Measurements from ENCODE around the gene ROR2. TPM values are rescaled to one million over a fixed set of nuclear protein-coding genes. Genes with fewer than 3 reads are reported as not detected.
A peak's percentile ranks its signal among the peaks of the same experiment; 100 is the strongest.

The ROR2 gene
- total and polyA plus RNA-seq, 4 experiments from 2014 or later: 0.17 to 0.31 (median 0.29) TPM; not detected in 1

DNA sequence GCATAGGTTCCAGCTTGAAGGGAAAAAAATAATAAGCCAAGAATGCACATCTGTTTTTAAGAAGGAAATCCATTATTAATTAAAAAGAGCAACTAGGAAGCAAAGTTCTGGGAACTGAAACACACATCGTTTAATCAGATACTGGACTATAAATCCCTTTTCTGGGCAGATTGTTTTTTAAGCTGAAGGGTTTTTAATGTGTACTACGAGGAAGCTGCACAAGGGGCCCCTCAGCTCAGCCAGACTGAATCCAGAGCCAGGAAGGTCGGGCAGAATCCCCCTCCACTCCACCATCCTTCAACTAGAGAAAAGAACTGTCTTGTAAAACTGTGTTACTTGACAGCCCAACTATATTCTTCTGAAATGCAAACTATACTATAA, 49.2 kb downstream of the ROR2 start:
- H3K9me3 Mint-ChIP-seq: no peaks in the 10 kb centered on the region
- ChIA-PET POLR2A (ENCODE audit: partially characterized antibody) (no interaction called here), CTCF (ENCODE audit: partially characterized antibody) (no interaction called here)
- H3K27me3 ChIP-seq (ENCODE audit: insufficient read depth, low read length): no peaks in the 10 kb centered on the region
- no peaks in the 10 kb centered on the region for H3K9me3 ChIP-seq (ENCODE audit: control insufficient read depth in 1 of 2, low read length in 2 of 2)
- peaks cover 8 to 12% of the 10 kb centered on the region in 2 donors for H3K27me3 Mint-ChIP-seq
- H3K27ac ChIP-seq (ENCODE audit: low read depth, low read length): no peak overlapping the region
- intact Hi-C loops (cut with micrococcal nuclease): no loop called here
- no peak overlapping the region for H3K4me3 Mint-ChIP-seq
- peaks cover 12% of the 10 kb centered on the region for H3K4me1 ChIP-seq (ENCODE audit: insufficient read depth, low read length)
- no peaks in the 10 kb centered on the region for H3K36me3 ChIP-seq (ENCODE audit: insufficient read depth, low read length)
- H3K4me3 ChIP-seq (ENCODE audit: low read length in 2 of 2): no peak overlapping the region
- no peak for DNase-seq
- H3K27ac Mint-ChIP-seq: no peak overlapping the region
- peaks cover 0 to 4% (median 0%) of the 10 kb centered on the region in 4 donors for H3K4me1 Mint-ChIP-seq
- H3K36me3 Mint-ChIP-seq: no peaks in the 10 kb centered on the region

DNA sequence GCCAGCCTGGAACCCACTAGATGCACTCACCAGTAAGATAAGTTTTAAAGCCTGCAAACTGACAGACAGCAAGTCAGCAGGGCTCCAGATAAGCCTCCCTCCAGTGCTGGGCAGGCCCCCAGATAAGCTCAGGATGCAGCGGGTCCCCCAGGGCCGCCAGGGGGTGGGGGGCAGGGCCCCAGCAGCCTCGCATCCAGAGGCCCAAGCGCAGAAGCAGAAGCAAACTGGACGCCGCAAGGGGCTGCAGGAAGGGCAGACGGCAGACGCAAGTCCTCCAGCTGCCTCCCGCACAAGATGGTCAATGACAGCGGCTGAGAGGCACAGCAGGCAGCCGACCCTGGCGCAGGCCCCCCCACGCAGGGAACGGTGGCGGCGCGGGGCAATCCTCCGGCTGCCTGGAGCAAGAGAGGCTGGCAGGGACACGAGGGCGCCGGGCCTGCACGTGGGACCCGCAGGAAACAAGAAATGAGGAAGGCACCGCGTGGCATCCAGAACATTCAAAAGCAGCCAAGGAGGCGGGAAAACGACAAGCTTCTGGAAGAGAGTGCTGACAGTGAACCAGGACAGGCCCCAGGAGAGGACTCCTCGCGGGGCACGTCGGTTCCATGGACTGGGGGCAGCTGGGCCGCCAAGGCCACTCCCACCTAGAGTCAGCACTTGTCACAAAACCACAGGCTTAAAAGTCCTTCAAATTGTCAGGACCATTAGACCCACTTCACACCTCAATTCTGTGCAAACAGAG, 49.8 kb downstream of the ROR2 start:
- H3K27me3 ChIP-seq (ENCODE audit: insufficient read depth, low read length): no peaks in the 10 kb centered on the region
- Mint-ChIP-seq H3K4me1 (peaks cover 0 to 4% (median 0%) of the 10 kb centered on the region in 4 donors), H3K9me3 (no peaks in the 10 kb centered on the region), H3K4me3 (no peak overlapping the region), H3K27ac (no peak overlapping the region), H3K27me3 (peaks cover 8 to 13% of the 10 kb centered on the region in 2 donors), H3K36me3 (no peaks in the 10 kb centered on the region)
- POLR2A ChIA-PET (ENCODE audit: partially characterized antibody): no interaction called here
- H3K27ac ChIP-seq (ENCODE audit: low read depth, low read length): no peak overlapping the region
- H3K4me3 ChIP-seq (ENCODE audit: low read length in 2 of 2): no peak overlapping the region
- intact Hi-C loops (cut with micrococcal nuclease): no loop called here
- peaks cover 7% of the 10 kb centered on the region for H3K4me1 ChIP-seq (ENCODE audit: insufficient read depth, low read length)
- no peaks in the 10 kb centered on the region for H3K9me3 ChIP-seq (ENCODE audit: control insufficient read depth in 1 of 2, low read length in 2 of 2)
- CTCF ChIA-PET (ENCODE audit: partially characterized antibody): no interaction called here
- DNase-seq: no peak
- H3K36me3 ChIP-seq (ENCODE audit: insufficient read depth, low read length): no peaks in the 10 kb centered on the region

DNA sequence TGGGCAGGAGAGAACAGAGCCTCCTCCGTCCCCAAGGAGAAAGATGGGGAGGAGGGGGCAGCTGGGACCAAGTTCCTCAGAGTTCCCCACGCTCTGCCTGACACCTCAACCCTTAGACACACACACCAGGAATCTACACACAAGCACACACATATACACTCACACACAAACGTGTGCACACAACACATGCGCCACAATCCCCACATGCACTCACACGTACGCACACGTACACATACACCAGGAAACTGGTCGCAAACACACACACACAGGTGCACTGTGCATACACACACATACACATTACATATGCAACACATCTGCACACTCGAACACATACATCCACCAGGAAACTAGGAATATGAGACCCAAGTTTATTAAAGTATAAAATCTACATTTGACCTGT, 50.4 kb downstream of the ROR2 start:
- peaks cover 0 to 4% (median 0%) of the 10 kb centered on the region in 4 donors for H3K4me1 Mint-ChIP-seq
- POLR2A ChIA-PET (ENCODE audit: partially characterized antibody): no interaction called here
- H3K27ac Mint-ChIP-seq: no peak overlapping the region
- H3K4me1 ChIP-seq (ENCODE audit: insufficient read depth, low read length): peaks cover under 1% of the 10 kb centered on the region
- no peaks in the 10 kb centered on the region for H3K36me3 ChIP-seq (ENCODE audit: insufficient read depth, low read length)
- H3K27me3 Mint-ChIP-seq: peaks cover 10 to 13% of the 10 kb centered on the region in 2 donors
- no peak overlapping the region for H3K4me3 ChIP-seq (ENCODE audit: low read length in 2 of 2)
- H3K27ac ChIP-seq (ENCODE audit: low read depth, low read length): no peak overlapping the region
- H3K4me3 Mint-ChIP-seq: no peak overlapping the region
- H3K36me3 Mint-ChIP-seq: no peaks in the 10 kb centered on the region
- no peaks in the 10 kb centered on the region for H3K9me3 Mint-ChIP-seq
- intact Hi-C loops (cut with micrococcal nuclease): no loop called here
- no peaks in the 10 kb centered on the region for H3K27me3 ChIP-seq (ENCODE audit: insufficient read depth, low read length)
- no peaks in the 10 kb centered on the region for H3K9me3 ChIP-seq (ENCODE audit: control insufficient read depth in 1 of 2, low read length in 2 of 2)
- CTCF ChIA-PET (ENCODE audit: partially characterized antibody): no interaction called here
- DNase-seq: no peak

DNA sequence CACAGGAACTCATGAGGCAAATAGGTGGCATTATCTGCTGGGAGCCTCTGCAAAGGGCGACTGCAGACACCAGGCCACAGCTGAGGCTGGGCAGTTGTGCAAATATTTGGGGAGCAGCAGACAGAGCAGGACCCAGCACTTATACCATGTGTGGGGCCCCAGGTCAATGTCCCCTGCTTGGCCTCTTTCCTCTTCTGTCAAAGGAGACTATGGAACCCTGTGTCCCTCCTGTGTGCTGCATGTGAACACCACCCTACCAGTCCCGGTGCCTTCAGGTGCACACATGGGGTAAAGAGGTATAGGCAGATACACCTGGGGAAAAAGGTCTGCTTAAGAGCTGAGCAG, 50.8 kb downstream of the ROR2 start:
- no peaks in the 10 kb centered on the region for H3K36me3 Mint-ChIP-seq
- Histone ChIP-seq H3K9me3 (ENCODE audit: control insufficient read depth in 1 of 2, low read length in 2 of 2) (no peaks in the 10 kb centered on the region), H3K4me3 (ENCODE audit: low read length in 2 of 2) (no peak overlapping the region), H3K27ac (ENCODE audit: low read depth, low read length) (no peak overlapping the region), H3K36me3 (ENCODE audit: insufficient read depth, low read length) (no peaks in the 10 kb centered on the region), H3K27me3 (ENCODE audit: insufficient read depth, low read length) (no peaks in the 10 kb centered on the region), H3K4me1 (ENCODE audit: insufficient read depth, low read length) (no peaks in the 10 kb centered on the region)
- no peak overlapping the region for H3K27ac Mint-ChIP-seq
- CTCF ChIA-PET (ENCODE audit: partially characterized antibody): no interaction called here
- no peaks in the 10 kb centered on the region for H3K9me3 Mint-ChIP-seq
- peaks cover 0 to 4% (median 0%) of the 10 kb centered on the region in 4 donors for H3K4me1 Mint-ChIP-seq
- POLR2A ChIA-PET (ENCODE audit: partially characterized antibody): no interaction called here
- DNase-seq: no peak
- H3K27me3 Mint-ChIP-seq: peaks cover 10 to 13% of the 10 kb centered on the region in 2 donors
- intact Hi-C loops (cut with micrococcal nuclease): no loop called here
- H3K4me3 Mint-ChIP-seq: no peak overlapping the region

DNA sequence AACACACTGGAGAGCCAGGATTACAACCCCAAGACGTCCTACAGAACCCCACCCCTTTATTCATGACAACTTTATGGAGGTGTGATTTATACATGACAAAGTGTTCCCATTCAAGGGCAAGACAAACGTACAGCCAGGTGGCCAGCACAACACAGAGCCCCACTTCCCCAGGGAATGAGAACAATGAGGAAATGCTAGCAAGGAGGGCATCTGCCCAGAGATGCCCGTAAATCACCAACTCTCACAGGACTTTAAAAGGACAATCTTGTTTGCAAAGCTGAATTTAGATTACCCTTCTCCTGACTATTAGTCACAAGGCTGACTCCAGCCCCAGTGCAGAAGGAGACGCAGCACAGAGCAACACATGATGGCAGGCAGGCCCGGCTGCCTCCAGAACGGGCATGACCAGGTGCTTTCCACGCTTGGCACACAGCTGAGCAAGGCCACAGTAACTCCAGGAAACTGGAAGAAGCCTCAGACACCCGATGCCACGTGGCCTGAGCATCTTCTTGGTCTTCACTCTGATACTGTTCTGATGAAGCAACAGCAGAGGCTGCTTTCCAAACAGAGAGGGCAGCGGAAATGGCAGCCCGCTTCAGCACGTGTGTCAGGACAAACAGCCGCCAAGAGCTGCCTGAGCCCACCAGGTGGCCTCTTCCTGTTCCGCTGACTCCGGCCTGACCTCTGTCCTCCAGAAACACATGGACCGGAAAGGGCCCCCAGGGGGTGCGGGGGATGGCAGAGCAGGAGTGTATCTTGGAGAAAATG, 51.4 kb downstream of the ROR2 start:
- no peaks in the 10 kb centered on the region for H3K36me3 ChIP-seq (ENCODE audit: insufficient read depth, low read length)
- H3K4me3 Mint-ChIP-seq: peak overlapping the region in 1 of 8 donors; percentile 4
- H3K27ac ChIP-seq (ENCODE audit: low read depth, low read length): no peak overlapping the region
- no peak overlapping the region for H3K27ac Mint-ChIP-seq
- H3K27me3 ChIP-seq (ENCODE audit: insufficient read depth, low read length): no peaks in the 10 kb centered on the region
- no peak for DNase-seq
- no peaks in the 10 kb centered on the region for H3K9me3 Mint-ChIP-seq
- CTCF ChIA-PET (ENCODE audit: partially characterized antibody): no interaction called here
- H3K36me3 Mint-ChIP-seq: no peaks in the 10 kb centered on the region
- no peaks in the 10 kb centered on the region for H3K4me1 ChIP-seq (ENCODE audit: insufficient read depth, low read length)
- no peaks in the 10 kb centered on the region for H3K9me3 ChIP-seq (ENCODE audit: control insufficient read depth in 1 of 2, low read length in 2 of 2)
- intact Hi-C loops (cut with micrococcal nuclease): no loop called here
- peaks cover 15 to 17% of the 10 kb centered on the region in 2 donors for H3K27me3 Mint-ChIP-seq
- peaks cover 0 to 4% (median 0%) of the 10 kb centered on the region in 4 donors for H3K4me1 Mint-ChIP-seq
- H3K4me3 ChIP-seq (ENCODE audit: low read length in 2 of 2): no peak overlapping the region
- POLR2A ChIA-PET (ENCODE audit: partially characterized antibody): no interaction called here

DNA sequence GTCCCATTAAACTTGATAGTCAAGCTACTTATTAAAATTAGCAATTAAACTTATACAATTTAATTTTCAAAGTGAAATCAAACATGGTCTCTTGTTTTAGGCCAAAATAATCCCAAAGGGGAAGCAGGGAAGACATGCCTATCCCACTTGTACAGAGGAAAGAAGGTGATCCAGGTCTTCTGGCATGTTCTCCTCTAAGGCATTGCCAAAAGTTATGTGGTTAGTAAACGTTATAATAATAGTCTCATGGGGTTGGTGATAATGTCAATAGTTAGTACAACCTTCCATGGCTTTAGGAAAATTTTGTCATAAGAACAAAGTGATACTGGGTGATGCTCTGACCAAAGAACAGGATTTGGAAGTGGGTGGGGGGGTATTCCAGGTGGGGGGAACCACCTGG, 52.8 kb downstream of the ROR2 start:
- intact Hi-C loops (cut with micrococcal nuclease): no loop called here
- H3K4me1 ChIP-seq (ENCODE audit: insufficient read depth, low read length): no peaks in the 10 kb centered on the region
- H3K4me3 ChIP-seq (ENCODE audit: low read length in 2 of 2): no peak overlapping the region
- Mint-ChIP-seq H3K9me3 (no peaks in the 10 kb centered on the region), H3K27ac (no peak overlapping the region), H3K27me3 (peaks cover 19 to 20% of the 10 kb centered on the region in 2 donors), H3K36me3 (no peaks in the 10 kb centered on the region), H3K4me3 (no peak overlapping the region), H3K4me1 (no peaks in the 10 kb centered on the region)
- no peaks in the 10 kb centered on the region for H3K36me3 ChIP-seq (ENCODE audit: insufficient read depth, low read length)
- no peak overlapping the region for H3K27ac ChIP-seq (ENCODE audit: low read depth, low read length)
- no peaks in the 10 kb centered on the region for H3K9me3 ChIP-seq (ENCODE audit: control insufficient read depth in 1 of 2, low read length in 2 of 2)
- no peaks in the 10 kb centered on the region for H3K27me3 ChIP-seq (ENCODE audit: insufficient read depth, low read length)
- CTCF ChIA-PET (ENCODE audit: partially characterized antibody): no interaction called here
- POLR2A ChIA-PET (ENCODE audit: partially characterized antibody): no interaction called here
- no peak for DNase-seq

DNA sequence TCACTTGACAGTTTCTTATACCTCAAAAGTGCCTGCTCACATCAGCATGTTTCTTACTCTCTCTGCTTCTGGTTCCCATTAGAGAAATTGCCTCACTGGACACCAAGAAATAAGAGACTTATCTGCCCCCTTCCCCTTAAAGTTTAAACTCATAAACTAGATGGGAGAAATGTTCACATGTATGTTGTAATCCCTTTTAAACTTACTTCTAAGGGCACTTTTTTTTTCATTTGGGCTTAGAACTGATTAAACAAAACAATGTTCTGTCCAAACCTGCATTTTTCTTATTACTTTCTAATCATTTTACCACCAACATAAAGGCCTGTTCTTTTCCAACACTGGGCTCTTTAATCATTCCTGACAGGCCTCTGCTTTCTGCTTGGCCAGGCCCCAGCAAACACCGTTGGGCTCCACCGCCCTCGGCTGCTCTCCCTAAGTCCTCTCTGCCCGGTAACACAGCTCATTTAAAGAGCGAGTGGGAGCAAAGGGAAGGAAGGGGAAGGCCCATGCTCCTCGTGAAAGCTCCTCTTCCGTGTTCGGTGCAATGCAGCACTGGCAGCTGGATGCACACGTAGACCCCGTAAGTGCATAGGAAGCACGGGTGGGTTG, 53.4 kb downstream of the ROR2 start:
- no peak for DNase-seq
- Mint-ChIP-seq H3K27ac (peak overlapping the region in 1 of 7 donors; percentile 45), H3K36me3 (no peaks in the 10 kb centered on the region), H3K4me3 (no peak overlapping the region), H3K9me3 (no peaks in the 10 kb centered on the region), H3K4me1 (no peaks in the 10 kb centered on the region), H3K27me3 (peaks cover 19 to 20% of the 10 kb centered on the region in 2 donors)
- Histone ChIP-seq H3K9me3 (ENCODE audit: control insufficient read depth in 1 of 2, low read length in 2 of 2) (no peaks in the 10 kb centered on the region), H3K36me3 (ENCODE audit: insufficient read depth, low read length) (no peaks in the 10 kb centered on the region), H3K27me3 (ENCODE audit: insufficient read depth, low read length) (no peaks in the 10 kb centered on the region), H3K27ac (ENCODE audit: low read depth, low read length) (no peak overlapping the region), H3K4me1 (ENCODE audit: insufficient read depth, low read length) (no peaks in the 10 kb centered on the region), H3K4me3 (ENCODE audit: low read length in 2 of 2) (no peak overlapping the region)
- ChIA-PET CTCF (ENCODE audit: partially characterized antibody) (no interaction called here), POLR2A (ENCODE audit: partially characterized antibody) (no interaction called here)
- intact Hi-C loops (cut with micrococcal nuclease): no loop called here
